GM12892 (cell line): ENCODE data around the gene CIDEB.

ENCODE experiments used
- POLR2A ChIP-seq: IDR thresholded peaks from 2 replicates; pipeline ENCODE4 v1.6.1; 2011; ENCODE audit warnings: low read depth, low read length, control low read depth
- POLR2AphosphoS5 ChIP-seq: IDR thresholded peaks from 2 replicates; pipeline ENCODE4 v1.6.1; 2011; ENCODE audit warnings: low read depth, low read length, control low read depth
- TAF1 ChIP-seq: IDR thresholded peaks from 2 replicates; pipeline ENCODE4 v1.6.1; 2011; ENCODE audit warnings: low read depth, mild to moderate bottlenecking, control low read depth, low read length, borderline replicate concordance

- 0 out of 2 replicates have a peak, but pooled peaks have one; percentile 24 for TF ChIP-seq POLR2AphosphoS5
- TF ChIP-seq POLR2A = no peak
- TF ChIP-seq TAF1 = no peak
Measured at GRCh38 chr14:24312736-24313507, 5.1 kb upstream of the CIDEB start.
